ENCODE results near the gene NAPB.

DNA sequence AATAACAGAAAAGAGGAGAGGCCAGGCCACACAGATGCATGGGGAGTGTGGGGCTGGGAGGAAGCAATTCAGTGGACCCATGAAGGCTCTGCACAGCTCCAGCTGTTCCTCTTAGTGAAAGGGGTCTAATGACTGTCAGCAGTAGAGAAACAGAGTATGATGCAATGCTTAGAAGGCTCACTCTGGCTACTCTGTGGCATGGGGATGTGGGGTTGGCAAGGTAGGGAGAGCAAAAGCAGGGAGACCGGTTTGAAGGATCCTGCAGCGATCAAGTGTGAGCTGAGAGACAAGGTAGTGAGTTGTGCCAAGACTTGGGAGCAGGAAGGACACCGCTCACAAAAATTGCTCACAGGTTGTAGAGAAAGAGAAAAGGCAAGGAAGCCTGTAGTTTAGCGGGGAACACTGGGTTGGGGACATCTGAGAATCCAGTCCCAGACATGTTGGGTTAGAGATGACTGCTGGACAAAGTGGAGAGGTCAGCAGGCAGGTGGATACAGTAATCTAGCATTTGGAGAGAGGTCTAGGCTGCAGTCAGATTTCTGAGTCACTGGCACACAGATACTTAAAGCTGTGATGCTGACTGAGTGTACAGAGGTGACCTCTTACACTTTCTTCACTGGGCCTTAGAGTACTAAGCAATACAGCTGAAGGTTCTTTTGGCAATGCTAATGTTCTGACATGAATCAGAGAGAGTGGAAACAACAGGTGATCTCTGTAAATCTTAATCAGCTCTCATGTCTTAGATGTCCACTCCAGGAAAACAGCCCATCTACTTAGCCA lies 27.1 kb downstream of the NAPB start:
- TF ChIP-seq EGR1 (IDR thresholded peaks at IDR 0.05; ENCODE audit: borderline replicate concordance, low read depth, low read length) (no peak), TCF12 (IDR thresholded peaks at IDR 0.05; ENCODE audit: low read depth, low read length) (no peak), POLR2AphosphoS5 (IDR thresholded peaks at IDR 0.05; ENCODE audit: low read depth, low read length) (no peak), CHD1 (IDR thresholded peaks at IDR 0.05; ENCODE audit: low read depth, low read length) (no peak), CBX5 (IDR thresholded peaks at IDR 0.05; ENCODE audit: low read depth, low read length) (no peak), JUN (IDR thresholded peaks at IDR 0.05; ENCODE audit: low read depth, low read length) (no peak), POLR2A (IDR thresholded peaks at IDR 0.05; ENCODE audit: control extremely low read depth in 1 of 2, low read depth in 2 of 2, low read length in 2 of 2) (no peak)
- TF ChIP-seq, protein P1, sequence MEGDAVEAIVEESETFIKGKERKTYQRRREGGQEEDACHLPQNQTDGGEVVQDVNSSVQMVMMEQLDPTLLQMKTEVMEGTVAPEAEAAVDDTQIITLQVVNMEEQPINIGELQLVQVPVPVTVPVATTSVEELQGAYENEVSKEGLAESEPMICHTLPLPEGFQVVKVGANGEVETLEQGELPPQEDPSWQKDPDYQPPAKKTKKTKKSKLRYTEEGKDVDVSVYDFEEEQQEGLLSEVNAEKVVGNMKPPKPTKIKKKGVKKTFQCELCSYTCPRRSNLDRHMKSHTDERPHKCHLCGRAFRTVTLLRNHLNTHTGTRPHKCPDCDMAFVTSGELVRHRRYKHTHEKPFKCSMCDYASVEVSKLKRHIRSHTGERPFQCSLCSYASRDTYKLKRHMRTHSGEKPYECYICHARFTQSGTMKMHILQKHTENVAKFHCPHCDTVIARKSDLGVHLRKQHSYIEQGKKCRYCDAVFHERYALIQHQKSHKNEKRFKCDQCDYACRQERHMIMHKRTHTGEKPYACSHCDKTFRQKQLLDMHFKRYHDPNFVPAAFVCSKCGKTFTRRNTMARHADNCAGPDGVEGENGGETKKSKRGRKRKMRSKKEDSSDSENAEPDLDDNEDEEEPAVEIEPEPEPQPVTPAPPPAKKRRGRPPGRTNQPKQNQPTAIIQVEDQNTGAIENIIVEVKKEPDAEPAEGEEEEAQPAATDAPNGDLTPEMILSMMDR (IDR thresholded peaks at IDR 0.05; ENCODE audit: control extremely low read depth in 1 of 3, insufficient read depth in 1 of 3, low read depth in 1 of 3, low read length in 3 of 3) = no peak
